GM21717 (cell line): Measurements from ENCODE around the gene FOSL2.

Experiments
- ATAC-seq: cut with Tn5 transposase; IDR thresholded peaks from one replicate; pipeline ENCODE4 v1.9.1; 2021; ENCODE audit warnings: mild to moderate bottlenecking, moderate library complexity; ENCODE audit not compliant: unreplicated experiment

FOSL2 gene

DNA sequence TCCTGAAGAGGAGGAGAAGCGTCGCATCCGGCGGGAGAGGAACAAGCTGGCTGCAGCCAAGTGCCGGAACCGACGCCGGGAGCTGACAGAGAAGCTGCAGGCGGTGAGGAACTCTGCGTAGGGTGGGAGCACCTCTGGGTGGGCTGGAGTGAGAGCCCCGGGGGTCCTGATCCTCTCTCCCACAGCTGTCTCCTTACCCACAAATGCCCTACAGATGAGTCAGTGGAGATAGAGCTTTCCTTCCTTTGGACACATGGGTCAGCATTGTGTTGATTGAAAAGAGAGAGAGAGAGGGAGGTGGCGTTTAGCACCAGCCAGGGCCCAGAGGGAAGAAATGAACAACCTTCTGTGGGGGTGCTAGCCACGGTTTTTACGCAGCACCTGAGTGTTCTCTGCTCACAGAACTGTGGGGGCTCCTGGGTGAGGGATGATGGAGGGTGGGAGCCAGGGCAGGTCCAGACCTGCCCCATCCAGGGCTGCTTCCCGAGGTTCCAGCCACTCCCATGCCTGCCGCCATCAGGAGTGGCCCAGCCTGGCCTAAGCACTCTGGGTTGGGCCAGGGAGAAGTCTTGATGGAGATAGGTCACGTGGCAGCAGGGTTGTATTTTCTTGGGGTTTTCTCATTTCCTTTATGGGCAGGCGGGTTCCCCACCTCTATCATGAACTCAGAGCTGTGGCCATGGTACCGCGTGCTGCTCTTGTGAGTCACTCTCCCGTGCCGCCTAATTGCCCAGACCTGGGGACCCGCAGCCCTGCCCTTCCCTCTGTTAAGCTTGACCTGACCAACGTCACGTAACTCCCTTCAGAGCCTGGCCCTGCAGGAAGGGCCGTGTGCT, 16.3 kb downstream of the FOSL2 start:
- no peak for ATAC-seq

DNA sequence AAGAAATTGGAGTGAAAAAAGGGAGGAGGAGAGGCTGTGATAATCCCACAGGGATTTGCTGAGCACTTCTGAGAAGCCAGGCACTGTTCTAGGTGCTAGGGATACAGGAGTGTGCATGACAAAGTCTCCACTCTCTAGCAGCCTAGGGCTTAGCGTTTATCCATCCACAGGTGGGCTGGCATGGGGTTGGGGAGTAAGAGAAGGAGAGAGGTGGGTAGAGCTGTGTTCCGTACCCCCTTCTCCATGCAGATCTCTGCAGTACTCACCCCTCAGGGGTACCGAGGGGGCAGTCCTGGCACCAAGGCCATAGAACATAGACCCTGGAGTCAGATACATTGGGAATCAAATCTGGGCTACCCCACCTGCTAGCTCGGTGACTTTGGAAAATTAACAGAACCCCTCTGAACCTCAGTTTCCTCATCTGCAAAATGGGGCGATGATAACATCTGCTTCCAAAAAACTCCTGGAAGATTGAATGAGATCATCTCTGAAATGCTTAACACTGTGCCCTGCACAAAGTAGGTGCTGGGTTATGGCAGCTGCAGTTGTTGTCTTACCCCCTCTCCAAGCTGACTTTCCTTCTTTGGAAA, 18.6 kb downstream of the FOSL2 start:
- no peak for ATAC-seq

DNA sequence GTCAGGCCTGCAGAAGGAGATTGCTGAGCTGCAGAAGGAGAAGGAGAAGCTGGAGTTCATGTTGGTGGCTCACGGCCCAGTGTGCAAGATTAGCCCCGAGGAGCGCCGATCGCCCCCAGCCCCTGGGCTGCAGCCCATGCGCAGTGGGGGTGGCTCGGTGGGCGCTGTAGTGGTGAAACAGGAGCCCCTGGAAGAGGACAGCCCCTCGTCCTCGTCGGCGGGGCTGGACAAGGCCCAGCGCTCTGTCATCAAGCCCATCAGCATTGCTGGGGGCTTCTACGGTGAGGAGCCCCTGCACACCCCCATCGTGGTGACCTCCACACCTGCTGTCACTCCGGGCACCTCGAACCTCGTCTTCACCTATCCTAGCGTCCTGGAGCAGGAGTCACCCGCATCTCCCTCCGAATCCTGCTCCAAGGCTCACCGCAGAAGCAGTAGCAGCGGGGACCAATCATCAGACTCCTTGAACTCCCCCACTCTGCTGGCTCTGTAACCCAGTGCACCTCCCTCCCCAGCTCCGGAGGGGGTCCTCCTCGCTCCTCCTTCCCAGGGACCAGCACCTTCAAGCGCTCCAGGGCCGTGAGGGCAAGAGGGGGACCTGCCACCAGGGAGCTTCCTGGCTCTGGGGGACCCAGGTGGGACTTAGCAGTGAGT, 19.4 kb downstream of the FOSL2 start:
- no peak for ATAC-seq

DNA sequence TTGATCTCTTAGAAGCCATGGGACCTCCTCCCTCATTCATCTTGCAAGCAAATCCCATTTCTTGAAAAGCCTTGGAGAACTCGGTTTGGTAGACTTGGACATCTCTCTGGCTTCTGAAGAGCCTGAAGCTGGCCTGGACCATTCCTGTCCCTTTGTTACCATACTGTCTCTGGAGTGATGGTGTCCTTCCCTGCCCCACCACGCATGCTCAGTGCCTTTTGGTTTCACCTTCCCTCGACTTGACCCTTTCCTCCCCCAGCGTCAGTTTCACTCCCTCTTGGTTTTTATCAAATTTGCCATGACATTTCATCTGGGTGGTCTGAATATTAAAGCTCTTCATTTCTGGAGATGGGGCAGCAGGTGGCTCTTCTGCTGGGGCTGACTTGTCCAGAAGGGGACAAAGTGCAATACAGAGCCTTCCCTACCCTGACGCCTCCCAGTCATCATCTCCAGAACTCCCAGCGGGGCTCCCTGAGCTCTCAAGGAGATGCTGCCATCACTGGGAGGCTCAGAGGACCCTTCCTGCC, 20.0 kb downstream of the FOSL2 start:
- ATAC-seq, result no peak

DNA sequence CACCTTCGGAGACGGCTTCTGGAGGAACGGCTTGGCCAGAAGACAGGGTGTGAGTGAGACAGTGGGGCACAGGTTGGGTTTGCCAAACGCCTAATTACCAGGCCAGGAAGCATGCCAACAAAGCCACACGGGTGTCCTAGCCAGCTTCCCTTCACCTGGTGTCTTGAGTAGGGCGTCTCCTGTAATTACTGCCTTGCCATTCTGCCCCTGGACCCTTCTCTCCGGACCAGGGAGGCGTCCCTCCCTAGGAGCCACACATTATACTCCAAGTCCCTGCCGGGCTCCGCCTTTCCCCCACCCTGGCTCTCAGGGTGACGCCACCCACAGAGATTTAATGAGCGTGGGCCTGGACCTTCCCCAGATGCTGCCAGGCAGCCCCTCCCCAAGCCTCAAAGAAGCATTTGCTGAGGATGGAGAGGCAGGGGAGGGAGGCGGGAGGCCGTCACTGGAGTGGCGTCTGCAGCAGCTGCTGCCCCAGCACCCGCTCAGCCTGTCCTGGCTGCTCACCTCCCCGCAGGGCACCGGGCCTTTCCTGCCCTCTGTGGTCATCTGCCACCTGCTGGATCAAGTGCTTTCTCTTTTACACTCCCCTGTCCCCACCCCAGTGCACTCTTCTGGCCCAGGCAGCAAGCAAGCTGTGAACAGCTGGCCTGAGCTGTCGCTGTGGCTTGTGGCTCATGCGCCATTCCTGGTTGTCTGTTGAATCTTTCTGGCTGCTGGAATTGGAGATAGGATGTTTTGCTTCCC, 20.7 kb downstream of the FOSL2 start:
- ATAC-seq, result no peak

DNA sequence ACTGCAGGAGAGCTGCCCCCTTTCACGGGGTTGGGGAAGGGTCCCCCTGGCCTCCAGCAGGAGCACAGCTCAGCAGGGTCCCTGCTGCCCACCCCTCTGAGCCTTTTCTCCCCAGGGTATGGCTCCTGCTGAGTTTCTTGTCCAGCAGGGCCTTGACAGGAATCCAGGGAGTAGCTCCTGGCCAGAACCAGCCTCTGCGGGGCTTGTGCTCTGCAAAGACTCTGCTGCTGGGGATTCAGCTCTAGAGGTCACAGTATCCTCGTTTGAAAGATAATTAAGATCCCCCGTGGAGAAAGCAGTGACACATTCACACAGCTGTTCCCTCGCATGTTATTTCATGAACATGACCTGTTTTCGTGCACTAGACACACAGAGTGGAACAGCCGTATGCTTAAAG, 21.2 kb downstream of the FOSL2 start:
- no peak for ATAC-seq

DNA sequence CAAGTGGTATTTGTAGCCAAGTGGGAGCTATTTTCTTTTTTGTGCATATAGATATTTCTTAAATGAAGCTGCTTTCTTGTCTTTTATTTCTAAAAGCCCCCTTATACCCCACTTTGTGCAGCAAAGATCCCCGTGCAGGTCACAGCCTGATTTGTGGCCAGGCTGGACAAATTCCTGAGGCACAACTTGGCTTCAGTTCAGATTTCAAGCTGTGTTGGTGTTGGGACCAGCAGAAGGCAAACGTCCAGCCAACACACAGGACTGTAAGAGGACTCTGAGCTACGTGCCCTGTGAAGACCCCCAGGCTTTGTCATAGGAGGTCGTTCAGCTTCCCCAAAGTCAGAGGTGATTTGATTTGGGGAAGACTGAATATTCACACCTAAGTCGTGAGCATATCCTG, 21.9 kb downstream of the FOSL2 start:
- no peak for ATAC-seq

DNA sequence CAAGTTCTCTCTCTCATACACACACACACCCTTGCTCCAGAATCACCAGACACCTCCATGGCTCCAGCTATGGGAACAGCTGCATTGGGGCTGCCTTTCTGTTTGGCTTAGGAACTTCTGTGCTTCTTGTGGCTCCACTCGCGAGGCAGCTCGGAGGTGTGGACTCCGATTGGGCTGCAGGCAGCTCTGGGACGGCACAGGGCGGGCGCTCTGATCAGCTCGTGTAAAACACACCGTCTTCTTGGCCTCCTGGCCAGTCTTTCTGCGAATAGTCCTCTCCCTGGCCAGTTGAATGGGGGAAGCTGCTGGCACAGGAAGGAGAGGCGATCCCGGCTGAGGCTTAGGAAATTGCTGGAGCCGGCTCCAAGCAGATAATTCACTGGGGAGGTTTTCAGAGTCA, 22.4 kb downstream of the FOSL2 start:
- no peak for ATAC-seq

DNA sequence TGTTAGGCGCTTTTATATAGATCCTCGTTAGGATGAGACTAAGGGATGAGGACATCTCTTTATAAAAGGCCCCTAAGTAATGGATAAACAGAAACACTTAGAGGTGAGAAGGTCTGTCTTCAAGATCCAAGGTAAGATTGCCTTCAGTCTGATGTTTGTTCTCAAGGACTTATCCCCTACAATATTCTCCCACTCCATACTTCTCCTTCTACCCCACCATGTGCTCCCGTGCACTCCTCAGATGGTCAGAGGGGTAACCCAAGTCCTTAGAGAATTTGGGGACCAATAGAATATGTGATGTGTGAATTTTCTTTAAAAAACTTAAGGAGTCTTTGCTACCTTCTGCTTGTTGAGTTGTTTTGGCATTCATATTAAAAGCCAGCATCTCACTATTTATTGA, 23.1 kb downstream of the FOSL2 start:
- no peak for ATAC-seq

DNA sequence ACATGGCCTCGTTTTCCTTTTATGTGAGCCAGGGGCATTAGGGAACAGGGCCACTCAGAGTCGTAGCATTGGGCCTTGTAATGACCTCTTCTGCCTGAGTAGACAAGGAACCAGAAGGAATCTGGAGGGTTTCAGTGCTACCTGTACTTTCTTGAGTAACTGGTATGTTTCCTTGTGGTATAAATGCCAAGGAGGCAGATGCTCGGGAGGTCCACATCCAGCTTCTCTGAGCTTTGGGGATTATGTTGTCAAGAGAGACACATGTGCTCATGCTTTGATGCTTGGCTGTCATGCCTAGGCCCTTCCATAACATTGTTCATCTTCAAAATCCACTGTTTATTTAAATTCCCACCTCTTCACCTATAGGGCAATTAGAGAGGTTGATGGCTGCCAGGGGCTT, 26.3 kb downstream of the FOSL2 start:
- no peak for ATAC-seq

DNA sequence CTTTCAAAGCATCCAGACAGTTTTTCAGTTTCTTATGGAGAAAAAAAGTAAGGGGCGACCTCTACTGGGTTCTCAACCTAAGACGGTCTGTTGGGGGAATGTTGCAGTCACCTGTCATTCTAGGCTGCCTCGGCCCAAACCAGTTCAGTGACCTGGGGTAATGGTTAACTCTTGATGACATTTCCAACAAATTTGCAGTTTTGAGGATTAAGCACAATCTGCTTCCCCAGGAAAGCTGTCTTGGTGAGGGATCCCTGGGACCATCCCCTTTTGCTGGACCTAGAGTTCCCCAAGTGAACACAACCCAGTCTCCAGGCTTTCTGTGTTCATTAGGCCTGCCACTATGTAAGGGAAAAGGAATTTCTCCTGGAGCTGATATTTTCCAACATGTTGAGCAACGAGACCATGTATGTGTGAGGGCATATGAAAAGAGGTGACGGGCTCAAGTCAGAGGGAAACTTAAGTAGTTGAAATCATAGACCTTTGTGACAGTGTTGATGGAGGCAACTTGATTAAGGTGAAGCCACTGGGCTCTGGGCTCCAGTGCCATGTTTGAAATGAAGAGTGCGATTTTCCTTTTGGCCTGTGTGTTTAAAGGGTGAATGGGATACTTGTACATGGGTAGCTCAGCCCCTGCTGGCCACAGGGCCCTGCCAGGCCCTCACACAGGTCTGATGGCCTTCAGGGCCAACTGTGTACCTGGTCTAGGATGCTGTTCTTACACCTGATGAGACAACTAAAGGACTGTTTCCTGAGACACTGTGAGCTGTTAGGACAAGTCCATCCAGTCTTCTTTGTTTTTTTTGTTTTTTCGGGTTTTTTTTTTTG, 27.0 kb downstream of the FOSL2 start:
- no peak for ATAC-seq

DNA sequence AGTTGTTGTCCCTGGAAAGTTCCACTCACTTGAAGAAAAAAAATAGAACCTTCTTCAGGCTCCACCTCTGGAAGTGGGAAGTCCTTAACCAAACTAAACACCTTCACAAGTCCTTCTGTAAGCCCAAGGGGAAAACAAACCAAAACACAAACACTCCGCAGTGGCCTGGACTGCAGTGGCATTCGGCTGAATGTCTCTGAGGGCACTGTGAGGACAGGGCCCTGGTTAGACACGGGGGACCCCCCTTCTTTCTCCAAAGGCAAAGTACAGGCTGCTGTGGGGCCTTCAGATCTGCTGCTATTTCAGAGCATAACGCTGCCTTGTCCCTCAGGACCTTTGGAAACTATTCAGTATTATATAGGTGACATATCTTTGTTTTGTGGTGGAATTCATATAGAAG, 28.1 kb downstream of the FOSL2 start:
- no peak for ATAC-seq

DNA sequence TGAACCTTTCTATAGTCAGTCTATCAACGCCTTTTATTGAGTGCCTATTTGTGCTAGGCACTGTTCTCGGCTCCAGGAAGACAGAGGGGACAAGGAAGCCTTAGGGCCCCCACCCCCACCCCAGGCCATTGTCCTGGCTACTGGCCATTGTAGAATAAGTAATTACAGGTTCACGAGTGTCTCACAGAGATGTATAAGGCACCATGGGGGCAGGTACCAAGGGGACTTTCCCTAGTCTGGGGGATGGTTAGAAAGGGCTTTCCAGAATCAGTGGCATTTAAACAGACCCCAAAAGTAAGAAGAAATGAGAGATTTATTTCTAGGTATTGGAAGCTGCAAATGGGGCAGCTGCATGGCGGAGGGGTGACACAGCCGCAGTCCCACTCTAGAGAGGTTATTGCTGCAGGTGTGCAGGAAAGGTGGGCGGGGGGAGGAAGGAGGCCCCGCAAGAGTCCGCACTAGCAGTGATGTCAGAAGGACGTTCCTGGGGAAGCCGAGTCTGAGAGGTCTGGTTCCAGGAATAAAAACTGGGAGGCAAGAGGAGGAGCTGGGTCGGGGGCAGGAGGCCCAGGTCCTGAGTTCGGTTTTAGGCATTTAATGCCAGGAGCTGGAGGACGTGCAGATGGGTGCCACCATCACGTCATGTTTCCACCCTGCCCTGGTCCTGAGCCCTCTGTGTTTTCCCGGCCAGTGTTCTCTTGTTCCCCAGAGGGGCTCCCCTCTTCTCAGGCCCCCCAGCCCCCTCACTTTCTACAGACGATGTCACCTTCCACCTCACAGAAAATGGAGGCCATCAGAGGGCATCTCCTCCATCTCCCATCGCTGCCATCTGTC, 30.5 kb downstream of the FOSL2 start:
- ATAC-seq, result no peak

DNA sequence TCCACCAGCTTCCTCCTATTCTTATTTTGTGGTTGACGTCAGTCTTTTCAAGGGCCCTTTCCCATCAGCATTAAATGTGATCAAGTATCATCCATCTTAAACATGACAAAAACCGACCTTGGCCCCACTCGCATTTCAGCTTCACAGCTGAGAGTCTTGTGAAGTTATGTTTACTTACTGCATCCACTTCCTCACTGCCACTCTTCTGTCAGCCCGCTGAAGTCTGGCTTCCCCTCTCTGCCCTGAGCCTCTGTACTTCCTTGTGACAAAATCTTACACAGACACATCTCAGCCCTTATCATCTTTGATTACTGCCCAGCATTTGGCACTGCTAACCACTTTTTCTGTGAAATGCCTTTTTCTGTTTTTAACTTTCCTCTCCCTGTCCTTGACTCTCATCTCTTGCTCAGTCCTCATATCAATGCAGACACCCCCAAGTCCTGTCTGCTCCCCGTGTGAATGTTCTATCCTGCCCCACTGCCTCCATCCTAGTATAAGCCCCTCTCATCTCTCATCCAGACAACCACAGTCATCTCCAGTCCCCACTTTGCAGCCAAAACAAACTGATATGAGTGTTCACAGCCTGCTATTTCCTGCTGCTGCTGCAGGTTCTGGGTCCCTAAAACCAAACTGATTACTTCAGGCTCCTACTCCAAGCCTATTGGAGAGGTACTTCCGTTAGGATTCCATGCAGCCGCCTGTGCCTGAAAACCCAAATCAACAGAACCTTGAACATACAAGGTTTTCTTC, 31.4 kb downstream of the FOSL2 start:
- ATAC-seq, result no peak

DNA sequence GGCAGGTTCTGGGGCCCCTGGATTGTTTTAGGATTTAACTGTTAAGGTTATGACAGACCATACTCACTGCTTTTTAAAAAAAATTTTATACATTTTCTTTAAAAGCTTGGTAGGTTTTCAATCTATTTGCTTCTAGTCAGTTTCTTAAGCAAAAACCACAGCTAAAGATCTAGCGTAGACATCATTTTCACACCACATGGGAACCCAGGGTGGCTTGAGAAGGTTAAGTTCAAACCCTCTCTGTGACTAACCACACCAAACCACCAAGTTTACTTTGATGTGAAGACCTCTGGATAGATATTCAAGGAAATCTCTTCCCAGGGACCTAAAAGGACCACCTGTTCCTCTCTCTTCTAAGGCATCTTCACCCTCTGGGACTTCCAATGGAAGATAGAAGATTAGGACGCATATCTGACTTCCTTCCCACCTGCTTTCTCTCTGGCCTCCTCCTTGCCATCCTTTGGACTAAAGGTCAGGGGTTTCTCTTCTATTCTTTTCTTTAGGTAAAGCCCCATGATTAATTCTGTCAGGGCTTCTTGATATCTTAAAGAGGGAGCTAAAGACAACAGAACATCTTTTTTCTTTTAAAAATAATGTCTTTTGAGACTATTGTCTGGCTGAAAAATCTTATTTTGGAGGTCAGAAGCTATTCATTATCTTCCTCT, 32.3 kb downstream of the FOSL2 start:
- no peak for ATAC-seq

DNA sequence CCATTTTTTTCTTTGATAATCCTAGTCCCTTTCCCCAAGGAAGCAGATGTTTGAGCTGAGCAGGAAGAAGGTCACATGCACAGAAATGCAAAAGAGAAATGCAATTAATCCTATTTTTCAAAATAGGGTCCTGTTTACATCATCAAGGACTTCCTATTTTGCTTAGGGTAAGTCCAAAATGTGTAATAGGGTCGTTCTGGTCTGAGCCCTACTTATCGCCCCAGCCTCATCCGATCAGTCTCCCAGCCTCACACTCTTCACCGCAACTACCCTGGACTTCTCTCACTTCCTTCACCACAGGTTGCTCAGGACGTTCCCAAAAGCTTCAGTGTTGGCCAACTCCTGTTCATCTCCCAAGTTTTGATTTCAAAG, 32.8 kb downstream of the FOSL2 start:
- no peak for ATAC-seq

DNA sequence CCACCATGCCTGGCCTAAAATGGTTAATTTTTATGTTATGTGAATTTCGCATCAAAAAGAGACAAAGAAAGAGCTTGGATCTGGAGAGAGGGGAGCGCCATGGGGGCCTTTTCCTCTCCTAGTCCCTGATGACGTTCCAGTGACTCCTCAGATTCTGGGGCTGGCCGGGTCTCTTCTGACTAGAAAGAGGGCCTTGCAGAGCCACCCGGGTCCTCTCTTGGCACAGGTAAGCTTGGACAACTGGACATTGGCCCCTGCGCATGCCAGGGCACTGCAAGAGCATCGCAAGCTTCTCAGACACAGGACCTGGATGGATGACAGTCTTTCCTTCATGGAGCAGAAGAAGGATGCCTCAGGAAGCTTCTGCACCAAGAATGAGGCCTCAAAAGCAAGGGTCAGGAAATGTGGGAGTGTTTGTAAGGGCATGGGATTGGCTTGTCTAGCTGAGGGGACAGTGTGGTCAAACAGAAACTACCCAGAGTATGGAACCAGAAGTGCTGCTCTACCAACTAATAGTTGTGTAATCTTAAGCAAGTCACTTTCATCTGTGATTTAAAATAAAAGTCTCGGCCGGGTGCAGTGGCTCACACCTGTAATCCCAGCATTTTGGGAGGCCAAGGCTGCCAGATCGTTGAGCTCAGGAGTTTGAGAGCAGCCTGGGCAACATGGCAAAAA, 35.2 kb downstream of the FOSL2 start:
- no peak for ATAC-seq

DNA sequence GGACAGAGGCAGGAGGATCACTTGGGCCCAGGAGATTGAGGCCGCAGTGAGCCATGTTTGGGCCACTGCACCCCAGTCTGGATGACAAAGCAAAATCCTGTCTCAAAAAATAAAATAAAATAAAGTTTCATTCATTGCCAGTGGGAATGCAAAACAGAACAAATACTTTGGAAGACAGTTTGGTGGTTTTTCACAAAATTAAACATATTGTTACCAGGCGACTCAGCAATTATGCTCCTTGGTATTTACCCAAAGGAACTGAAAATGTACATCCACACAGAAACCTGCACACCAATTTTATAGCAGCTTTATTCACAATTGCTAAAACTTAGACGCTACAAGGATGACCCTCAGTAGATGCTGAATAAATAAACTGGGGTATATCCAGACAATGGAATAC, 35.8 kb downstream of the FOSL2 start:
- ATAC-seq, result no peak
